Naive thymus-derived CD4-positive, alpha-beta T cell (primary cell): Measurements from ENCODE around the gene ST8SIA5. TPM values are rescaled to one million over a fixed set of nuclear protein-coding genes. Genes with fewer than 3 reads are reported as not detected.

Source experiments
- ATAC-seq: fragments of 150-1000 bp; cut with Tn5 transposase; 2 replicates; pipeline ENCODE4 v1.10.0; 2021; ENCODE audit warnings: mild to moderate bottlenecking, moderate library complexity
- CTCF ChIA-PET: fragments of 350-600 bp; sonication (Branson Sonifier 250); formaldehyde crosslinking; loops from one replicate; lab custom pipeline; 2021; ENCODE audit warnings: antibody characterized with exemption; lab: Charles Lee
- POLR2A ChIA-PET: fragments of 350-600 bp; sonication (Branson Sonifier 250); formaldehyde crosslinking; loops from one replicate; lab custom pipeline; 2021; ENCODE audit warnings: antibody characterized with exemption, inconsistent platforms; lab: Charles Lee
- DNase-seq, 9 donors: peaks; one replicate each; pipeline versions ENCODE4 v3.0.0 to v3.0.0-alpha.2; 2020 to 2022; ENCODE audit warnings: mixed read lengths in 1 of 9
- H3K27ac ChIP-seq: one replicate; pipeline ENCODE4 v1.7.0; 2013; ENCODE audit warnings: mild to moderate bottlenecking, low read depth, low read length, moderate library complexity
- H3K27me3 ChIP-seq, 2 donors: one replicate each; pipeline ENCODE4 v1.7.0; 2013; ENCODE audit warnings: low read length in 2 of 2, mild to moderate bottlenecking in 2 of 2, moderate library complexity in 2 of 2; ENCODE audit not compliant: control insufficient read depth in 2 of 2, insufficient read depth in 2 of 2
- H3K36me3 ChIP-seq, 3 experiments: 1 replicate in 2 of 3; 2 replicates in 1 of 3; pipeline ENCODE4 v1.7.0; 2013; ENCODE audit warnings: low read length in 3 of 3, mild to moderate bottlenecking in 3 of 3, moderate library complexity in 1 of 3; ENCODE audit not compliant: insufficient read depth in 3 of 3, control insufficient read depth in 2 of 3
- H3K4me1 ChIP-seq, 2 donors: one replicate each; pipeline ENCODE4 v1.7.0; 2013; ENCODE audit warnings: low read length in 2 of 2, mild to moderate bottlenecking in 2 of 2, moderate library complexity in 1 of 2; ENCODE audit not compliant: control insufficient read depth in 2 of 2, insufficient read depth in 2 of 2
- H3K4me3 ChIP-seq: 2 replicates; pipeline ENCODE4 v1.7.0; 2013; ENCODE audit warnings: mild to moderate bottlenecking, low read length
- H3K9me3 ChIP-seq, 3 experiments: 1 replicate in 2 of 3; 2 replicates in 1 of 3; pipeline ENCODE4 v1.7.0; 2013; ENCODE audit warnings: low read length in 3 of 3; ENCODE audit not compliant: control insufficient read depth in 2 of 3
- H3K27ac Mint-ChIP-seq, 9 donors: one replicate each; pipeline ENCODE4 v1.8.0; 2020 to 2022; ENCODE audit warnings: mixed read lengths in 9 of 9, mild to moderate bottlenecking in 8 of 9, moderate library complexity in 5 of 9, inconsistent platforms in 2 of 9
- H3K27me3 Mint-ChIP-seq, 5 donors: one replicate each; pipeline ENCODE4 v1.8.0; 2021 to 2022; ENCODE audit warnings: mixed read lengths in 5 of 5, mild to moderate bottlenecking in 1 of 5
- H3K36me3 Mint-ChIP-seq, 5 donors: one replicate each; pipeline ENCODE4 v1.8.0; 2020 to 2022; ENCODE audit warnings: mixed read lengths in 5 of 5, mild to moderate bottlenecking in 3 of 5, inconsistent platforms in 1 of 5
- H3K4me1 Mint-ChIP-seq, 7 donors: one replicate each; pipeline ENCODE4 v1.8.0; 2020 to 2022; ENCODE audit warnings: mixed read lengths in 7 of 7, mild to moderate bottlenecking in 3 of 7, inconsistent platforms in 1 of 7
- H3K4me3 Mint-ChIP-seq, 10 donors: one replicate each; pipeline ENCODE4 v1.8.0; 2020 to 2022; ENCODE audit warnings: mild to moderate bottlenecking in 10 of 10, mixed read lengths in 10 of 10, moderate library complexity in 6 of 10, inconsistent platforms in 2 of 10
- H3K9me3 Mint-ChIP-seq, 11 donors: one replicate each; pipeline ENCODE4 v1.8.0; 2020 to 2022; ENCODE audit warnings: mixed read lengths in 11 of 11, mild to moderate bottlenecking in 4 of 11, inconsistent platforms in 1 of 11, moderate library complexity in 1 of 11
- intact Hi-C, 2 donors: fragments of 100-400 bp; cut with micrococcal nuclease; formaldehyde crosslinking; loops; one replicate each; pipeline ENCODE4 v1.15.1; 2023
- polyA plus RNA-seq, 2 donors: library from polyadenylated mRNA; unstranded; fragments of 300-500 nt; fragmentation: Illumina TruSeq; gene quantifications; one replicate each; pipeline ENCODE4 v1.2.3, GENCODE V29; 2021
- total RNA-seq, 6 experiments: library from RNA in 5 of 6; stranded (reverse) in 5 of 6; gene quantifications; 1 replicate in 5 of 6; 2 replicates in 1 of 6; pipeline ENCODE4 v1.2.3 and lab custom pipeline; 2021 to 2026

ST8SIA5 gene
- total and polyA plus RNA-seq, 7 experiments from 2014 or later, result 0.02 to 0.11 TPM; not detected in 5

GRCh38 chr18:46676182-46676835 is 80.5 kb downstream of the ST8SIA5 start:
- no peak overlapping the region for H3K27ac Mint-ChIP-seq
- ChIA-PET CTCF (no interaction called here), POLR2A (no interaction called here)
- DNase-seq (no peak), ATAC-seq (no peak)
- H3K4me1 ChIP-seq, result peaks cover 0 to 13% of the 10 kb centered on the region in 2 donors
- no peak overlapping the region for H3K27ac ChIP-seq
- H3K27me3 ChIP-seq, result no peaks in the 10 kb centered on the region
- intact Hi-C loops, result loop anchor here in 1 of 2 donors (10.0 kb wide), 1 partner anchor 238 kb away; the partner anchor contains the start of genes KATNAL2 and PIAS2
- H3K36me3 ChIP-seq, result no peaks in the 10 kb centered on the region
- peaks cover 0 to 26% (median 4%) of the 10 kb centered on the region in 5 donors for H3K27me3 Mint-ChIP-seq
- no peak overlapping the region for H3K4me3 ChIP-seq
- peaks cover 0 to 8% (median 0%) of the 10 kb centered on the region in 11 donors for H3K9me3 Mint-ChIP-seq
- peaks cover 0 to 3% (median 0%) of the 10 kb centered on the region in 5 donors for H3K36me3 Mint-ChIP-seq
- peaks cover 10 to 22% (median 18%) of the 10 kb centered on the region in 7 donors for H3K4me1 Mint-ChIP-seq
- H3K9me3 ChIP-seq, result no peaks in the 10 kb centered on the region
- H3K4me3 Mint-ChIP-seq, result no peak overlapping the region

GRCh38 chr18:46675112-46675511 is 81.7 kb downstream of the ST8SIA5 start:
- H3K27ac ChIP-seq, result no peak overlapping the region
- ChIA-PET POLR2A (no interaction called here), CTCF (no interaction called here)
- Mint-ChIP-seq H3K4me3 (no peak overlapping the region), H3K27me3 (peaks cover 0 to 28% (median 4%) of the 10 kb centered on the region in 5 donors), H3K4me1 (peaks cover 10 to 24% (median 20%) of the 10 kb centered on the region in 7 donors), H3K27ac (peak overlapping the region in 1 of 9 donors; percentile 3), H3K36me3 (peaks cover 0 to 3% (median 0%) of the 10 kb centered on the region in 5 donors), H3K9me3 (peaks cover 0 to 8% (median 0%) of the 10 kb centered on the region in 11 donors)
- ATAC-seq (no peak), DNase-seq (no peak)
- intact Hi-C loops, result loop anchor here in 1 of 2 donors (10.0 kb wide), 1 partner anchor 240 kb away; the partner anchor contains the start of genes KATNAL2 and PIAS2
- H3K27me3 ChIP-seq, result no peaks in the 10 kb centered on the region
- peaks cover 0 to 13% of the 10 kb centered on the region in 2 donors for H3K4me1 ChIP-seq
- H3K9me3 ChIP-seq, result no peaks in the 10 kb centered on the region
- no peaks in the 10 kb centered on the region for H3K36me3 ChIP-seq
- H3K4me3 ChIP-seq, result no peak overlapping the region

- Mint-ChIP-seq H3K4me3 (peak overlapping the region in 6 of 10 donors; percentile 12 to 39 (median 24)), H3K36me3 (peaks cover 0 to 3% (median 0%) of the 10 kb centered on the region in 5 donors), H3K27ac (peak overlapping the region in 8 of 9 donors; percentile 30 to 82 (median 72)), H3K9me3 (peaks cover 0 to 8% (median 0%) of the 10 kb centered on the region in 11 donors), H3K27me3 (peaks cover 0 to 30% (median 4%) of the 10 kb centered on the region in 5 donors), H3K4me1 (peaks cover 10 to 24% (median 20%) of the 10 kb centered on the region in 7 donors)
- no peak overlapping the region for H3K4me3 ChIP-seq
- ChIA-PET POLR2A (interaction anchor here (0.6 to 0.7 kb wide), 2 partner anchors 157 to 721 kb away, joined by 3 to 4 read pairs; no protein-coding TSS in a partner anchor), CTCF (interaction anchor here (0.6 kb wide), 1 partner anchor 523 kb away, joined by 3 read pairs; no protein-coding TSS in a partner anchor)
- ATAC-seq, result peak; percentile 79
- intact Hi-C loops, result loop anchor here in 1 of 2 donors (10.0 kb wide), 1 partner anchor 242 kb away; the partner anchor contains the start of genes KATNAL2 and PIAS2
- no peaks in the 10 kb centered on the region for H3K9me3 ChIP-seq
- H3K27ac ChIP-seq, result peak overlapping the region; percentile 25
- peaks cover 0 to 13% of the 10 kb centered on the region in 2 donors for H3K4me1 ChIP-seq
- no peaks in the 10 kb centered on the region for H3K27me3 ChIP-seq
- H3K36me3 ChIP-seq, result no peaks in the 10 kb centered on the region
- peak in 7 of 9 donors; percentile 36 to 77 (median 66) for DNase-seq
Measured at GRCh38 chr18:46672062-46672970, 84.5 kb downstream of the ST8SIA5 start.

- ATAC-seq (no peak), DNase-seq (no peak)
- Mint-ChIP-seq H3K27ac (no peak overlapping the region), H3K9me3 (no peaks in the 10 kb centered on the region), H3K4me3 (no peak overlapping the region), H3K27me3 (peaks cover 0 to 16% (median 0%) of the 10 kb centered on the region in 5 donors), H3K4me1 (peaks cover 10 to 24% (median 20%) of the 10 kb centered on the region in 7 donors), H3K36me3 (peaks cover 0 to 1% (median 0%) of the 10 kb centered on the region in 5 donors)
- CTCF ChIA-PET, result no interaction called here
- no peak overlapping the region for H3K4me3 ChIP-seq
- no peaks in the 10 kb centered on the region for H3K27me3 ChIP-seq
- H3K36me3 ChIP-seq, result no peaks in the 10 kb centered on the region
- POLR2A ChIA-PET, result no interaction called here
- intact Hi-C loops, result no loop called here
- no peaks in the 10 kb centered on the region for H3K9me3 ChIP-seq
- no peak overlapping the region for H3K27ac ChIP-seq
- peaks cover 0 to 13% of the 10 kb centered on the region in 2 donors for H3K4me1 ChIP-seq
Measured at GRCh38 chr18:46668694-46669093, 88.2 kb downstream of the ST8SIA5 start.

GRCh38 chr18:46668135-46668534 is 88.7 kb downstream of the ST8SIA5 start:
- Histone ChIP-seq H3K4me3 (no peak overlapping the region), H3K4me1 (peaks cover 0 to 13% of the 10 kb centered on the region in 2 donors), H3K27ac (no peak overlapping the region), H3K36me3 (no peaks in the 10 kb centered on the region), H3K9me3 (no peaks in the 10 kb centered on the region), H3K27me3 (no peaks in the 10 kb centered on the region)
- Mint-ChIP-seq H3K9me3 (no peaks in the 10 kb centered on the region), H3K36me3 (peaks cover 0 to 3% (median 0%) of the 10 kb centered on the region in 5 donors), H3K27ac (no peak overlapping the region), H3K4me1 (peaks cover 10 to 20% (median 20%) of the 10 kb centered on the region in 7 donors), H3K27me3 (peaks cover 0 to 14% (median 0%) of the 10 kb centered on the region in 5 donors), H3K4me3 (no peak overlapping the region)
- no peak for DNase-seq
- ChIA-PET CTCF (no interaction called here), POLR2A (no interaction called here)
- intact Hi-C loops, result no loop called here
- ATAC-seq, result no peak

- ChIA-PET CTCF (interaction anchor here (1.2 kb wide), 1 partner anchor 514 kb away, joined by 3 read pairs; no protein-coding TSS in a partner anchor), POLR2A (no interaction called here)
- no peaks in the 10 kb centered on the region for H3K27me3 ChIP-seq
- intact Hi-C loops, result no loop called here
- H3K4me1 Mint-ChIP-seq, result no peaks in the 10 kb centered on the region
- H3K36me3 ChIP-seq, result no peaks in the 10 kb centered on the region
- no peak overlapping the region for H3K4me3 Mint-ChIP-seq
- ATAC-seq, result no peak
- no peaks in the 10 kb centered on the region for H3K9me3 Mint-ChIP-seq
- peaks cover 0 to 10% (median 0%) of the 10 kb centered on the region in 5 donors for H3K27me3 Mint-ChIP-seq
- H3K9me3 ChIP-seq, result no peaks in the 10 kb centered on the region
- no peak overlapping the region for H3K4me3 ChIP-seq
- H3K27ac ChIP-seq, result no peak overlapping the region
- no peaks in the 10 kb centered on the region for H3K4me1 ChIP-seq
- H3K36me3 Mint-ChIP-seq, result peaks cover 0 to 3% (median 0%) of the 10 kb centered on the region in 5 donors
- DNase-seq, result no peak
- no peak overlapping the region for H3K27ac Mint-ChIP-seq
Measured at GRCh38 chr18:46663539-46663938, 93.3 kb downstream of the ST8SIA5 start.
